MM.1S (cell line): Measurements from ENCODE around the gene THRB.

Experiments used
- DNase-seq: peaks from one replicate; pipeline ENCODE4 v3.0.0-alpha.2; 2015
- H2AFZ ChIP-seq: fragments of 300-600 bp; sonication (generic); 2 replicates; pipeline ENCODE4 v1.6.0; 2016; ENCODE audit warnings: antibody characterized with exemption, low read length
- H3F3A ChIP-seq: fragments of 300-600 bp; sonication (generic); 2 replicates; pipeline ENCODE4 v1.6.1; 2016; ENCODE audit warnings: mild to moderate bottlenecking, antibody characterized with exemption, low read length, moderate library complexity, mixed read lengths; ENCODE audit not compliant: insufficient read depth
- H3K27ac ChIP-seq: fragments of 300-600 bp; sonication (generic); 2 replicates; pipeline ENCODE4 v1.5.1; 2016; ENCODE audit warnings: mild to moderate bottlenecking, low read length
- H3K27me3 ChIP-seq: fragments of 300-600 bp; sonication (generic); replicated peaks from 2 replicates; pipeline ENCODE4 v1.6.0; 2016; ENCODE audit warnings: low read length; ENCODE audit not compliant: insufficient read depth
- H3K36me3 ChIP-seq: fragments of 300-600 bp; sonication (generic); replicated peaks from 2 replicates; pipeline ENCODE4 v1.6.1; 2016; ENCODE audit warnings: mild to moderate bottlenecking, low read length, mixed read lengths; ENCODE audit not compliant: insufficient read depth
- H3K4me1 ChIP-seq: fragments of 300-600 bp; sonication (generic); 2 replicates; pipeline ENCODE4 v1.6.1; 2016; ENCODE audit warnings: low read length, mixed read lengths
- H3K4me2 ChIP-seq: fragments of 300-600 bp; sonication (generic); 2 replicates; pipeline ENCODE4 v1.6.0; 2016; ENCODE audit warnings: low read depth, low read length
- H3K4me3 ChIP-seq: fragments of 300-600 bp; sonication (generic); 2 replicates; pipeline ENCODE4 v1.5.1; 2016; ENCODE audit warnings: low read length, mixed read lengths
- H3K79me2 ChIP-seq: fragments of 300-600 bp; sonication (generic); 2 replicates; pipeline ENCODE4 v1.6.1; 2016; ENCODE audit warnings: mixed run types, low read length, mixed read lengths
- H3K9ac ChIP-seq: fragments of 300-600 bp; sonication (generic); 2 replicates; pipeline ENCODE4 v1.6.1; 2016; ENCODE audit warnings: low read length, mixed read lengths
- H3K9me2 ChIP-seq: fragments of 300-600 bp; sonication (generic); replicated peaks from 2 replicates; pipeline ENCODE4 v1.6.1; 2016; ENCODE audit warnings: mild to moderate bottlenecking, low read length, mixed read lengths; ENCODE audit not compliant: insufficient read depth
- H3K9me3 ChIP-seq: fragments of 300-600 bp; sonication (generic); replicated peaks from 2 replicates; pipeline ENCODE4 v1.6.1; 2016; ENCODE audit warnings: mild to moderate bottlenecking, low read length, mixed read lengths; ENCODE audit not compliant: insufficient read depth
- H4K20me1 ChIP-seq: fragments of 300-600 bp; sonication (generic); 2 replicates; pipeline ENCODE4 v1.6.1; 2016; ENCODE audit warnings: mild to moderate bottlenecking, low read length, moderate library complexity, mixed read lengths; ENCODE audit not compliant: insufficient read depth
- CTCF ChIP-seq: fragments of 300-600 bp; sonication (generic); IDR thresholded peaks from 2 replicates; pipeline ENCODE4 v1.5.1; 2016; ENCODE audit warnings: antibody characterized with exemption, low read length, mixed read lengths
- EZH2 ChIP-seq: fragments of 300-600 bp; sonication (generic); optimal IDR thresholded peaks from 2 replicates; pipeline ENCODE3; 2017; ENCODE audit warnings: low read depth, mild to moderate bottlenecking, antibody characterized with exemption, low read length, mixed read lengths
- EZH2phosphoT487 ChIP-seq: fragments of 300-600 bp; sonication (generic); IDR thresholded peaks from 2 replicates; pipeline ENCODE4 v1.6.1; 2018; ENCODE audit warnings: antibody characterized with exemption, low read length

The THRB gene

DNA sequence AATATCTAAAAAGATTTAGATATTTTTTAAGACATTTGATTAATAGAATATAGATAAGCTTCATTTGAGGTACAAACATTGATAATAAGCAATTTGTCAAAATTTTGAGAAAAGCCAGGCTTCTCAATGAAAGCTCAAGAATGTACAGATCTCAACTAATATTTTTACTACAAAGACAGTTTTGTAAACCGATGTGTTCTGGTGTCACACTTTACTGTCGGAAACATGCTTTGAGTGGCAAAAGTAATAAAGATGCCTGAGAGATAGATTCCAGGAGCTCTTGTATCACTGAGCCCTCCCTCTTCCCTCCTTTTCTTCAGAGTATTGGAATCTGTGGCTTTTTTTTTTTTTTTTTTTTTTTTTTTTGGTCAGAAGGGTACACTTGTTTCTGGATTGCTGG is 45.0 kb upstream of the THRB start:
- no peaks in the 10 kb centered on the region for H3K9me2 ChIP-seq
- H3K4me1 ChIP-seq: no peaks in the 10 kb centered on the region
- H2AFZ ChIP-seq: no peak overlapping the region
- H3K79me2 ChIP-seq: no peaks in the 10 kb centered on the region
- no peaks in the 10 kb centered on the region for H4K20me1 ChIP-seq
- H3K4me2 ChIP-seq: no peak overlapping the region
- H3K9me3 ChIP-seq: no peaks in the 10 kb centered on the region
- H3K36me3 ChIP-seq: no peaks in the 10 kb centered on the region
- no peak overlapping the region for H3K4me3 ChIP-seq
- TF ChIP-seq CTCF: no peak
- no peak for TF ChIP-seq EZH2
- TF ChIP-seq EZH2phosphoT487: no peak
- DNase-seq: no peak
- no peaks in the 10 kb centered on the region for H3K27me3 ChIP-seq
- no peak overlapping the region for H3K27ac ChIP-seq
- H3F3A ChIP-seq: no peaks in the 10 kb centered on the region
- no peak overlapping the region for H3K9ac ChIP-seq

- Histone ChIP-seq H4K20me1 (no peaks in the 10 kb centered on the region), H3K36me3 (no peaks in the 10 kb centered on the region), H3K27ac (no peak overlapping the region), H3F3A (no peaks in the 10 kb centered on the region), H3K27me3 (no peaks in the 10 kb centered on the region), H3K4me1 (no peaks in the 10 kb centered on the region), H3K79me2 (no peaks in the 10 kb centered on the region), H2AFZ (no peak overlapping the region), H3K9me2 (no peaks in the 10 kb centered on the region), H3K4me2 (no peak overlapping the region), H3K9ac (no peak overlapping the region), H3K4me3 (no peak overlapping the region), H3K9me3 (no peaks in the 10 kb centered on the region)
- TF ChIP-seq EZH2phosphoT487 (no peak), EZH2 (no peak), CTCF (no peak)
- no peak for DNase-seq
Observed at GRCh38 chr3:24538891-24539290, 44.2 kb upstream of the THRB start.

DNA sequence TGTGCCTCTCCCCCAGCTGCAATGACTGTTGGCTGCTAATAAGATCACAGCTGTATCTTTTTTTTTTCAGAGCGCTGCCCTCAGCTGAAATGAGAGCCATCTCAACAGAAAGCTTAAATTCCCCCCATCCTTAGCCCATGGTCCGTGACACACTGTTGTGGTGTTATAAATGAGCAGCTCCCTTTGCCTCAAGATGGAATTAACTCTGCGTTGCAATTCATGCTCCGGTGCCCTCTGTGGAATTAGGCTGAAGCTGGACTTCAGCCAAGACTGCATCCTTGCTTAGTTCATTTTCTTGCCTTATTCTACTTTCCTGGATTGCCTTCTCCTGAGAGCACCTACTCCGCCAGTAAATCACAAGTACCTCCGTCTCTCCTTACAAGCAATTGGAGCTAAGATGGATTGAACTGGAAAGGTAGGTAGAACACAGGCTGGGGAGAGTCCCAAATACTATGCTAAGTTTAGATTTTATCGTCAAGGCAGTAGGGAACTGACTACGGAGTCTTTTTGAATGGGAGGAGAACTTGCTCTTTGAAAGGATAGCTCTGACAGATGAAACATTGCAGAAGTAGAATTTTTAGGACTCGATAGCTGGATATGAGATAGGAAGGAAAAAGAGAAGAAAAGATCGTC is 39.0 kb upstream of the THRB start:
- H3K36me3 ChIP-seq: no peaks in the 10 kb centered on the region
- H3K9ac ChIP-seq: no peak overlapping the region
- DNase-seq: no peak
- no peaks in the 10 kb centered on the region for H3K9me3 ChIP-seq
- no peak overlapping the region for H3K27ac ChIP-seq
- H3K9me2 ChIP-seq: no peaks in the 10 kb centered on the region
- no peaks in the 10 kb centered on the region for H3K79me2 ChIP-seq
- H3K4me3 ChIP-seq: no peak overlapping the region
- no peak overlapping the region for H3K4me2 ChIP-seq
- no peaks in the 10 kb centered on the region for H3K27me3 ChIP-seq
- no peak for TF ChIP-seq EZH2phosphoT487
- TF ChIP-seq EZH2: no peak
- TF ChIP-seq CTCF: no peak
- no peak overlapping the region for H2AFZ ChIP-seq
- no peaks in the 10 kb centered on the region for H3F3A ChIP-seq
- no peaks in the 10 kb centered on the region for H4K20me1 ChIP-seq
- no peaks in the 10 kb centered on the region for H3K4me1 ChIP-seq
